ENCODE results near the gene KPNA4. TPM values are rescaled to one million over a fixed set of nuclear protein-coding genes. Genes with fewer than 3 reads are reported as not detected.

KPNA4 gene
- polyA plus RNA-seq, 2 of the 4 experiments (the other 2 are of a cell fraction), result 35.0 to 36.5 TPM

DNA sequence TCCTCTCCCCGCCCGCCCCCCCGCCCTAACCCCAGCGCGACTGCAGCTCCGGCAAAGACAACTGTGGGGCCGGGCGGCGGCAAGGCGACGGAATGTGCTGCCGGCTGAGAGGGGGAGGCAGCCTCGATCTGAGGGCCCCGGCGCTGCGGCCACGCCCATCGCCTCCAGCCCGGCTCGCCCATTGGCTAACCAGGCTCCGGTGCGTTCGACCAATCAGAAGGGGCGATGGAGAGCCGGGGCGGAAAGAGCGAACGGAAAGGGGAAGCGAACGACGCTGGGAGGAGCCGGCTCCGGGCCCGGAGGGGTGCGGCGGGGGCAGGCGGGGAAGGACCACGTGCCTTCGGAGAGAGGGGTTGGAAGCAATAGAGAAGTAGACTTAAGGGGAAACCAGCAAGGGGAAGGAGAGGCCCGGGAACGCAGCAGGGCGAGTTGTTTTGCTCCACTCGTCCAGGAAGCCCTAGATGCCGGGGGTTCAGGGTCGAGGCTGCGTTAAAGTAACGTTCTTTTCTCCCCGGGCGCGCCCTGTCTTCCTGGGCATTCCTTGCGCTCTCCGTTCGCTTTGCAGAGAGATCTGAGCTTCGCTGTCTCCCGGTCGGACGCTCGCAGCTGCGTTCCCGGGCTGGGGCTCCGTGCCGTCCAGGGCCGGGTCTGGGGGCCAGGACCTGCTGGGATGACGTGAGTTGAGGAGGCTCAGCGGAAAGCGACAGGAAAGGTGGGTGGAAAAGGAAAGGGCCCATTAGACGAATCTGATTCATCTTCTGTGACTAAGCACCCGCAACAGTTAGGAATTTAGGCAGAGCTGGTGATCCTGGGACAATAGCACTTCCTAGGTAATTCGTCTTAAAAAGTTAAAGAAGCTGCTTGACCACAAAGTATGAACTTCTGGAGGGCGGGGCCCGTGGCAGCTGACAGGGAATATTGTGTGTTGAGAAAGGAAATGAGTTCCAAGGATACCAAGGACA lies at the start of gene KPNA4 (continued):
- TF ChIP-seq, protein P1, sequence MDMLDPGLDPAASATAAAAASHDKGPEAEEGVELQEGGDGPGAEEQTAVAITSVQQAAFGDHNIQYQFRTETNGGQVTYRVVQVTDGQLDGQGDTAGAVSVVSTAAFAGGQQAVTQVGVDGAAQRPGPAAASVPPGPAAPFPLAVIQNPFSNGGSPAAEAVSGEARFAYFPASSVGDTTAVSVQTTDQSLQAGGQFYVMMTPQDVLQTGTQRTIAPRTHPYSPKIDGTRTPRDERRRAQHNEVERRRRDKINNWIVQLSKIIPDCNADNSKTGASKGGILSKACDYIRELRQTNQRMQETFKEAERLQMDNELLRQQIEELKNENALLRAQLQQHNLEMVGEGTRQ (IDR thresholded peaks at IDR 0.05), result peak; percentile 69
- TF ChIP-seq RNF2 (IDR thresholded peaks at IDR 0.05; ENCODE audit: borderline replicate concordance, low read depth), result no peak
- TF ChIP-seq, protein P2, sequence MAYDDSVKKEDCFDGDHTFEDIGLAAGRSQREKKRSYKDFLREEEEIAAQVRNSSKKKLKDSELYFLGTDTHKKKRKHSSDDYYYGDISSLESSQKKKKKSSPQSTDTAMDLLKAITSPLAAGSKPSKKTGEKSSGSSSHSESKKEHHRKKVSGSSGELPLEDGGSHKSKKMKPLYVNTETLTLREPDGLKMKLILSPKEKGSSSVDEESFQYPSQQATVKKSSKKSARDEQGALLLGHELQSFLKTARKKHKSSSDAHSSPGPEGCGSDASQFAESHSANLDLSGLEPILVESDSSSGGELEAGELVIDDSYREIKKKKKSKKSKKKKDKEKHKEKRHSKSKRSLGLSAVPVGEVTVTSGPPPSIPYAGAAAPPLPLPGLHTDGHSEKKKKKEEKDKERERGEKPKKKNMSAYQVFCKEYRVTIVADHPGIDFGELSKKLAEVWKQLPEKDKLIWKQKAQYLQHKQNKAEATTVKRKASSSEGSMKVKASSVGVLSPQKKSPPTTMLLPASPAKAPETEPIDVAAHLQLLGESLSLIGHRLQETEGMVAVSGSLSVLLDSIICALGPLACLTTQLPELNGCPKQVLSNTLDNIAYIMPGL (CRISPR knock-in tag; IDR thresholded peaks at IDR 0.05; ENCODE audit: borderline replicate concordance), result no peak
- no peak for TF ChIP-seq BHLHE40 (IDR thresholded peaks at IDR 0.05; ENCODE audit: low read depth, low read length)
- TF ChIP-seq TP53 (CRISPR knock-in tag; IDR thresholded peaks at IDR 0.05), result 0 out of 2 replicates have a peak, but pooled peaks have one; percentile 54
- TF ChIP-seq, protein P3, sequence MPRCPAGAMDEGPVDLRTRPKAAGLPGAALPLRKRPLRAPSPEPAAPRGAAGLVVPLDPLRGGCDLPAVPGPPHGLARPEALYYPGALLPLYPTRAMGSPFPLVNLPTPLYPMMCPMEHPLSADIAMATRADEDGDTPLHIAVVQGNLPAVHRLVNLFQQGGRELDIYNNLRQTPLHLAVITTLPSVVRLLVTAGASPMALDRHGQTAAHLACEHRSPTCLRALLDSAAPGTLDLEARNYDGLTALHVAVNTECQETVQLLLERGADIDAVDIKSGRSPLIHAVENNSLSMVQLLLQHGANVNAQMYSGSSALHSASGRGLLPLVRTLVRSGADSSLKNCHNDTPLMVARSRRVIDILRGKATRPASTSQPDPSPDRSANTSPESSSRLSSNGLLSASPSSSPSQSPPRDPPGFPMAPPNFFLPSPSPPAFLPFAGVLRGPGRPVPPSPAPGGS (IDR thresholded peaks at IDR 0.05), result peak; percentile 81; the same call in 2 of the 3 replicates
- no peak for TF ChIP-seq CEBPB (IDR thresholded peaks at IDR 0.05)
- no peak for TF ChIP-seq FOXS1 (CRISPR knock-in tag; IDR thresholded peaks at IDR 0.05)
- TF ChIP-seq, protein P4, sequence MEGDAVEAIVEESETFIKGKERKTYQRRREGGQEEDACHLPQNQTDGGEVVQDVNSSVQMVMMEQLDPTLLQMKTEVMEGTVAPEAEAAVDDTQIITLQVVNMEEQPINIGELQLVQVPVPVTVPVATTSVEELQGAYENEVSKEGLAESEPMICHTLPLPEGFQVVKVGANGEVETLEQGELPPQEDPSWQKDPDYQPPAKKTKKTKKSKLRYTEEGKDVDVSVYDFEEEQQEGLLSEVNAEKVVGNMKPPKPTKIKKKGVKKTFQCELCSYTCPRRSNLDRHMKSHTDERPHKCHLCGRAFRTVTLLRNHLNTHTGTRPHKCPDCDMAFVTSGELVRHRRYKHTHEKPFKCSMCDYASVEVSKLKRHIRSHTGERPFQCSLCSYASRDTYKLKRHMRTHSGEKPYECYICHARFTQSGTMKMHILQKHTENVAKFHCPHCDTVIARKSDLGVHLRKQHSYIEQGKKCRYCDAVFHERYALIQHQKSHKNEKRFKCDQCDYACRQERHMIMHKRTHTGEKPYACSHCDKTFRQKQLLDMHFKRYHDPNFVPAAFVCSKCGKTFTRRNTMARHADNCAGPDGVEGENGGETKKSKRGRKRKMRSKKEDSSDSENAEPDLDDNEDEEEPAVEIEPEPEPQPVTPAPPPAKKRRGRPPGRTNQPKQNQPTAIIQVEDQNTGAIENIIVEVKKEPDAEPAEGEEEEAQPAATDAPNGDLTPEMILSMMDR (IDR thresholded peaks at IDR 0.05), result no peak
- no peak for TF ChIP-seq HOXB13 (CRISPR knock-in tag; IDR thresholded peaks at IDR 0.05; ENCODE audit: low read depth)
- no peak for TF ChIP-seq RCOR1 (IDR thresholded peaks at IDR 0.05; ENCODE audit: low read depth, low read length)
- TF ChIP-seq SREBF2 (IDR thresholded peaks at IDR 0.05), result no peak
- peak; percentile 78; the same call in 1 of the 2 replicates for TF ChIP-seq TFCP2L1 (CRISPR knock-in tag; IDR thresholded peaks at IDR 0.05)
- no peak for TF ChIP-seq HOXB5 (CRISPR knock-in tag; IDR thresholded peaks at IDR 0.05)
- no peak for TF ChIP-seq RFX5 (IDR thresholded peaks at IDR 0.05)
- TF ChIP-seq, protein P5, sequence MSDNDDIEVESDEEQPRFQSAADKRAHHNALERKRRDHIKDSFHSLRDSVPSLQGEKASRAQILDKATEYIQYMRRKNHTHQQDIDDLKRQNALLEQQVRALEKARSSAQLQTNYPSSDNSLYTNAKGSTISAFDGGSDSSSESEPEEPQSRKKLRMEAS (IDR thresholded peaks at IDR 0.05), result peak; percentile 97
- TF ChIP-seq ZSCAN20 (CRISPR knock-in tag; IDR thresholded peaks at IDR 0.05), result no peak
- no peak for TF ChIP-seq MAFK (IDR thresholded peaks at IDR 0.05; ENCODE audit: partially characterized antibody)
- no peak for TF ChIP-seq ESRRA (IDR thresholded peaks at IDR 0.05; ENCODE audit: borderline replicate concordance, low read length)
- TF ChIP-seq POLR2AphosphoS2 (conservative IDR thresholded peaks at IDR 0.05; ENCODE audit: low read length), result no peak
- peak; percentile 83; the same call in 1 of the 2 replicates for TF ChIP-seq PHF8 (IDR thresholded peaks at IDR 0.05; ENCODE audit: borderline replicate concordance, low read depth)
- 0 out of 2 replicates have a peak, but pooled peaks have one; percentile 4 for TF ChIP-seq NFE2L2 (conservative IDR thresholded peaks at IDR 0.05; ENCODE audit: low read length)
- TF ChIP-seq MAZ (IDR thresholded peaks at IDR 0.05; ENCODE audit: borderline replicate concordance, low read depth, low read length), result no peak
- TF ChIP-seq, protein P6, sequence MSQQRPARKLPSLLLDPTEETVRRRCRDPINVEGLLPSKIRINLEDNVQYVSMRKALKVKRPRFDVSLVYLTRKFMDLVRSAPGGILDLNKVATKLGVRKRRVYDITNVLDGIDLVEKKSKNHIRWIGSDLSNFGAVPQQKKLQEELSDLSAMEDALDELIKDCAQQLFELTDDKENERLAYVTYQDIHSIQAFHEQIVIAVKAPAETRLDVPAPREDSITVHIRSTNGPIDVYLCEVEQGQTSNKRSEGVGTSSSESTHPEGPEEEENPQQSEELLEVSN (IDR thresholded peaks at IDR 0.05; ENCODE audit: borderline replicate concordance, low read depth), result peak; percentile 88
- no peak for TF ChIP-seq EHF (CRISPR knock-in tag; IDR thresholded peaks at IDR 0.05)
- TF ChIP-seq HOXA7 (CRISPR knock-in tag; IDR thresholded peaks at IDR 0.05), result no peak
- TF ChIP-seq JUN (IDR thresholded peaks at IDR 0.05), result peak; percentile 39 to 83; a peak in 2 of 5 replicates
